A549 (cell line): Measurements from ENCODE around the gene RPS6KA1. TPM values are rescaled to one million over a fixed set of nuclear protein-coding genes. Genes with fewer than 3 reads are reported as not detected.

ENCODE experiments used
- ATAC-seq, 2 experiments: fragments of 200-7000 bp in 1 of 2; fragments of >200 bp in 1 of 2; cut with Nextera tagmentation in 1 of 2; cut with Tn5 transposase in 1 of 2; 3 replicates each; pipeline versions ENCODE4 v1.8.0 to v1.9.1; 2018 to 2020; ENCODE audit warnings: mild to moderate bottlenecking in 1 of 2, moderate library complexity in 1 of 2
- CTCF ChIA-PET: fragments of 300-600 bp; sonication (Branson Sonifier 250); formaldehyde crosslinking; extraction: SDS; loops from one replicate; lab custom pipeline; 2021; ENCODE audit warnings: antibody characterized with exemption, inconsistent platforms; lab: Yijun Ruan, JAX
- POLR2A ChIA-PET: fragments of 350-600 bp; formaldehyde crosslinking; extraction: SDS; loops from one replicate; lab custom pipeline; 2021; ENCODE audit warnings: antibody characterized with exemption, inconsistent platforms; lab: Yijun Ruan, JAX
- DNase-seq, 2 experiments: peaks; one replicate each; pipeline versions ENCODE4 v3.0.0 to v3.0.0-alpha.2; 2011 to 2016; ENCODE audit warnings: low read depth in 1 of 2, low spot score in 1 of 2
- FAIRE-seq: peaks from 2 replicates; lab custom pipeline; 2011; peaks lifted over from hg19 to GRCh38; lab: Jason Lieb, UNC
- H3K27ac ChIP-seq, 2 experiments: fragments of >200 bp; sonication (Bioruptor Twin); formaldehyde crosslinking; 3 replicates each; pipeline ENCODE4 v1.5.1; 2016 to 2017
- H3K4me1 ChIP-seq: fragments of >200 bp; sonication (Bioruptor Twin); formaldehyde crosslinking; 3 replicates; pipeline ENCODE4 v1.6.1; 2016
- H3K4me2 ChIP-seq: fragments of >200 bp; sonication (Bioruptor Twin); formaldehyde crosslinking; 3 replicates; pipeline ENCODE4 v1.6.1; 2016
- H3K4me3 ChIP-seq: fragments of >200 bp; sonication (Bioruptor Twin); formaldehyde crosslinking; 3 replicates; pipeline ENCODE4 v1.5.1; 2016
- H3K9me3 ChIP-seq: fragments of >200 bp; sonication (Bioruptor Twin); formaldehyde crosslinking; 3 replicates; pipeline ENCODE4 v1.6.1; 2016
- BHLHE40 ChIP-seq: IDR thresholded peaks from 2 replicates; pipeline ENCODE4 v1.6.1; 2012; ENCODE audit warnings: low read depth, low read length, inconsistent platforms
- EHF ChIP-seq: fragments of 250-450 bp; sonication (Bioruptor Pico); IDR thresholded peaks from 2 replicates; pipeline ENCODE4 v1.5.0; 2020; ENCODE audit warnings: mild to moderate bottlenecking
- ESRRA ChIP-seq: fragments of 150-350 bp; IDR thresholded peaks from 2 replicates; pipeline ENCODE4 v1.6.1; 2014; ENCODE audit warnings: mild to moderate bottlenecking, low read length, borderline replicate concordance
- FOSL2 ChIP-seq, 2 experiments: fragments of 450-650 bp in 1 of 2; fragments of >200 bp in 1 of 2; sonication (Bioruptor Twin) in 1 of 2; formaldehyde crosslinking; IDR thresholded peaks; 2 replicates each; pipeline versions ENCODE4 v1.5.0 to v1.6.1; 2016 to 2020; ENCODE audit warnings: mild to moderate bottlenecking in 1 of 2, moderate library complexity in 1 of 2
- FOXS1 ChIP-seq: fragments of 250-450 bp; sonication (Bioruptor Pico); IDR thresholded peaks from 2 replicates; pipeline ENCODE4 v1.5.0; 2020; ENCODE audit warnings: mild to moderate bottlenecking, moderate library complexity
- GATA3 ChIP-seq: IDR thresholded peaks from 2 replicates; pipeline ENCODE4 v1.6.1; 2012; ENCODE audit warnings: borderline replicate concordance
- HDAC2 ChIP-seq: fragments of 200-600 bp; sonication (generic); IDR thresholded peaks from 2 replicates; pipeline ENCODE4 v1.6.1; 2016
- HES2 ChIP-seq: fragments of >200 bp; sonication (Bioruptor Twin); formaldehyde crosslinking; IDR thresholded peaks from 2 replicates; pipeline ENCODE4 v1.6.1; 2016
- HEYL ChIP-seq: fragments of 250-450 bp; sonication (Bioruptor Pico); IDR thresholded peaks from 2 replicates; pipeline ENCODE4 v1.8.0; 2021; ENCODE audit warnings: mild to moderate bottlenecking, moderate library complexity
- HMGXB4 ChIP-seq: fragments of 250-450 bp; sonication (Bioruptor Pico); IDR thresholded peaks from 2 replicates; pipeline ENCODE4 v1.5.0; 2021; ENCODE audit warnings: mild to moderate bottlenecking, moderate library complexity, borderline replicate concordance
- KDM1A ChIP-seq: fragments of 200-600 bp; sonication (generic); IDR thresholded peaks from 2 replicates; pipeline ENCODE4 v1.6.1; 2016; ENCODE audit warnings: low read depth, mild to moderate bottlenecking
- KDM5A ChIP-seq: fragments of 200-600 bp; sonication (generic); IDR thresholded peaks from 2 replicates; pipeline ENCODE4 v1.6.1; 2016; ENCODE audit warnings: antibody characterized with exemption, mild to moderate bottlenecking
- MAFK ChIP-seq: fragments of 450-650 bp; IDR thresholded peaks from 2 replicates; pipeline ENCODE4 v1.6.1; 2014; ENCODE audit not compliant: partially characterized antibody
- MAZ ChIP-seq: fragments of 150-350 bp; IDR thresholded peaks from 2 replicates; pipeline ENCODE4 v1.6.1; 2014; ENCODE audit warnings: antibody characterized with exemption, low read depth, low read length, borderline replicate concordance
- NFE2L2 ChIP-seq: fragments of 150-350 bp; conservative IDR thresholded peaks from 2 replicates; pipeline ENCODE4 v1.6.1; 2014; ENCODE audit warnings: low read length
- NPAS2 ChIP-seq: fragments of 250-450 bp; sonication (Bioruptor Pico); IDR thresholded peaks from 2 replicates; pipeline ENCODE4 v1.8.0; 2022; ENCODE audit warnings: mild to moderate bottlenecking, moderate library complexity, borderline replicate concordance
- PBX3 ChIP-seq: IDR thresholded peaks from 2 replicates; pipeline ENCODE4 v1.6.1; 2012
- POLR2A ChIP-seq: IDR thresholded peaks from 2 replicates; pipeline ENCODE4 v1.6.1; 2012; ENCODE audit warnings: mild to moderate bottlenecking, low read length
- RAD21 ChIP-seq, 2 experiments: fragments of >200 bp in 1 of 2; sonication (Bioruptor Twin) in 1 of 2; formaldehyde crosslinking in 1 of 2; IDR thresholded peaks in 1 of 2; conservative IDR thresholded peaks in 1 of 2; 2 replicates in 1 of 2; 3 replicates in 1 of 2; pipeline ENCODE4 v1.6.1; 2012 to 2018; ENCODE audit warnings: inconsistent platforms in 1 of 2
- RARB ChIP-seq: fragments of 250-450 bp; sonication (Bioruptor Pico); IDR thresholded peaks from 2 replicates; pipeline ENCODE4 v1.8.0; 2021; ENCODE audit warnings: mild to moderate bottlenecking, moderate library complexity
- REST ChIP-seq: fragments of 200-600 bp; sonication (generic); IDR thresholded peaks from 2 replicates; pipeline ENCODE4 v1.6.1; 2016; ENCODE audit warnings: antibody characterized with exemption, mild to moderate bottlenecking, moderate library complexity
- TFCP2L1 ChIP-seq: fragments of 250-450 bp; sonication (Bioruptor Pico); IDR thresholded peaks from 2 replicates; pipeline ENCODE4 v1.5.0; 2021; ENCODE audit warnings: mild to moderate bottlenecking
- USF2 ChIP-seq: fragments of 450-650 bp; IDR thresholded peaks from 2 replicates; pipeline ENCODE4 v1.6.1; 2014; ENCODE audit warnings: antibody characterized with exemption
- WGBS: methylation state at CpG from one replicate; pipeline ENCODE4 v1.1.6; 2017; ENCODE audit errors: missing lambda C conversion rate; 5-methylcytosine and 5-hydroxymethylcytosine counted together
- polyA plus RNA-seq, 4 experiments: library from polyadenylated mRNA; depleted of rRNA in 3 of 4; stranded (reverse); fragments of >200 nt; fragmentation: RNase III in 1 of 4; extraction: RNeasy Plus Mini Kit Qiagen cat#74134 plus additional on column Dnase treatment in 1 of 4; gene quantifications; 2 replicates in 3 of 4; 3 replicates in 1 of 4; pipeline ENCODE4 v1.2.3, GENCODE V29; 2011 to 2017

The RPS6KA1 gene
- polyA plus RNA-seq, 2 of the 4 experiments (the other 2 are of a cell fraction) = 9.8 to 12.4 TPM

GRCh38 chr1:26571381-26571780 lies 41.8 kb downstream of the RPS6KA1 start (continued):
- TF ChIP-seq EHF (CRISPR knock-in tag) = no peak
- no peak for TF ChIP-seq NFE2L2
- TF ChIP-seq, all 56 proteins: peak for 0

- no peaks in the 10 kb centered on the region for H3K4me1 ChIP-seq
- no peak for ATAC-seq
- H3K27ac ChIP-seq = no peak overlapping the region
- CTCF ChIA-PET = interaction anchor here (0.6 to 1.0 kb wide), 2 partner anchors 10 to 434 kb away, joined by 3 to 5 read pairs; no protein-coding TSS in a partner anchor
- H3K9me3 ChIP-seq = no peaks in the 10 kb centered on the region
- POLR2A ChIA-PET = no interaction called here
- DNase-seq = no peak
- no peak overlapping the region for H3K4me2 ChIP-seq
- 86% methylated on average over 13 of the region's 13 CpGs for WGBS
- no peak for TF ChIP-seq BHLHE40
- TF ChIP-seq USF2 = no peak
- TF ChIP-seq, all 56 proteins: peak for 0
- no peak overlapping the region for H3K4me3 ChIP-seq
- FAIRE-seq = no peak
These were observed 44.5 kb downstream of the RPS6KA1 start for GRCh38 chr1:26574018-26574417.

- H3K4me3 ChIP-seq = no peak overlapping the region
- no peak overlapping the region for H3K27ac ChIP-seq
- H3K4me2 ChIP-seq = no peak overlapping the region
- DNase-seq (no peak), ATAC-seq (no peak), FAIRE-seq (no peak)
- ChIA-PET CTCF (interaction anchor here (1.0 kb wide), 1 partner anchor 9 kb away, joined by 3 read pairs; no protein-coding TSS in a partner anchor), POLR2A (no interaction called here)
- 82% methylated on average over 6 of the region's 6 CpGs for WGBS
- no peaks in the 10 kb centered on the region for H3K9me3 ChIP-seq
- TF ChIP-seq MAZ = no peak
- no peak for TF ChIP-seq USF2
- no peak for TF ChIP-seq GATA3
- TF ChIP-seq HEYL (CRISPR knock-in tag) = no peak
- TF ChIP-seq FOXS1 = no peak
- TF ChIP-seq FOSL2 (IDR thresholded peaks at IDR 0.05) = no peak
- no peak for TF ChIP-seq FOSL2 (CRISPR knock-in tag; IDR thresholded peaks at IDR 0.05)
- TF ChIP-seq NPAS2 (CRISPR knock-in tag) = no peak
- H3K4me1 ChIP-seq = no peaks in the 10 kb centered on the region
These were observed 45.2 kb downstream of the RPS6KA1 start for GRCh38 chr1:26574719-26575251.

- 80% methylated on average over 3 of the region's 3 CpGs for WGBS
- ChIA-PET CTCF (no interaction called here), POLR2A (no interaction called here)
- H3K4me1 ChIP-seq = no peaks in the 10 kb centered on the region
- FAIRE-seq (no peak), ATAC-seq (no peak), DNase-seq (no peak)
- H3K27ac ChIP-seq = no peak overlapping the region
- no peaks in the 10 kb centered on the region for H3K9me3 ChIP-seq
- no peak overlapping the region for H3K4me2 ChIP-seq
- no peak overlapping the region for H3K4me3 ChIP-seq
- TF ChIP-seq NPAS2 (CRISPR knock-in tag) (no peak), ESRRA (no peak), HDAC2 (no peak), RAD21 (conservative IDR thresholded peaks at IDR 0.05 in 1 of 2, IDR thresholded peaks at IDR 0.05 in 1 of 2) (no peak), FOXS1 (no peak), EHF (CRISPR knock-in tag) (no peak), KDM1A (no peak), MAFK (no peak), RARB (no peak), REST (no peak), PBX3 (no peak), POLR2A (no peak), HMGXB4 (CRISPR knock-in tag) (no peak), HES2 (no peak), FOSL2 (IDR thresholded peaks at IDR 0.05) (no peak), FOSL2 (CRISPR knock-in tag; IDR thresholded peaks at IDR 0.05) (no peak), TFCP2L1 (no peak), KDM5A (no peak)
These were observed 45.8 kb downstream of the RPS6KA1 start for GRCh38 chr1:26575348-26575747.
